Measurements from ENCODE around the gene LASP1. TPM values are rescaled to one million over a fixed set of nuclear protein-coding genes. Genes with fewer than 3 reads are reported as not detected.
A peak's percentile ranks its signal among the peaks of the same experiment; 100 is the strongest.

LASP1 gene
- total RNA-seq, 3 donors from 2014 or later, result 88.7 to 145 (median 92.8) TPM

GRCh38 chr17:38892083-38892482 is 22.2 kb downstream of the LASP1 start:
- intact Hi-C loops (cut with DNase I; ENCODE audit: low total_unique reads), result no loop called here
- Histone ChIP-seq H3K27ac (peak overlapping the region in 1 of 2 donors; percentile 43), H3K36me3 (no peaks in the 10 kb centered on the region), H3K4me3 (no peak overlapping the region), H3K9me3 (no peaks in the 10 kb centered on the region), H3K4me1 (peaks cover 17 to 18% of the 10 kb centered on the region in 2 donors), H3K27me3 (no peaks in the 10 kb centered on the region)
- TF ChIP-seq POLR2A (IDR thresholded peaks at IDR 0.05) (no peak), CTCF (IDR thresholded peaks at IDR 0.05) (no peak), POLR2AphosphoS5 (IDR thresholded peaks at IDR 0.05) (no peak)
- no peak for DNase-seq (ENCODE audit: low spot score in 2 of 2)

- Histone ChIP-seq H3K9me3 (no peaks in the 10 kb centered on the region), H3K27ac (peak overlapping the region in 1 of 2 donors; percentile 43), H3K4me1 (peaks cover 19% of the 10 kb centered on the region in 2 donors), H3K27me3 (no peaks in the 10 kb centered on the region), H3K36me3 (no peaks in the 10 kb centered on the region), H3K4me3 (no peak overlapping the region)
- intact Hi-C loops (cut with DNase I; ENCODE audit: low total_unique reads), result no loop called here
- no peak for TF ChIP-seq POLR2A (IDR thresholded peaks at IDR 0.05)
- no peak for TF ChIP-seq CTCF (IDR thresholded peaks at IDR 0.05)
- TF ChIP-seq POLR2AphosphoS5 (IDR thresholded peaks at IDR 0.05), result no peak
- no peak for DNase-seq (ENCODE audit: low spot score in 2 of 2)
These were observed 22.8 kb downstream of the LASP1 start for GRCh38 chr17:38892620-38893019.

- DNase-seq (ENCODE audit: low spot score in 2 of 2), result no peak
- Histone ChIP-seq H3K36me3 (no peaks in the 10 kb centered on the region), H3K4me3 (no peak overlapping the region)
These were observed 23.3 kb downstream of the LASP1 start for GRCh38 chr17:38893113-38893512.

GRCh38 chr17:38893607-38894006 is 23.7 kb downstream of the LASP1 start:
- H3K27ac ChIP-seq, result peak overlapping the region; percentile 64 to 85
- no peak for DNase-seq (ENCODE audit: low spot score in 2 of 2)
- H3K4me3 ChIP-seq, result peak overlapping the region in 1 of 3 donors; percentile 5
- TF ChIP-seq POLR2AphosphoS5 (IDR thresholded peaks at IDR 0.05), result no peak
- no peak for TF ChIP-seq CTCF (IDR thresholded peaks at IDR 0.05)
- TF ChIP-seq POLR2A (IDR thresholded peaks at IDR 0.05), result no peak
- H3K27me3 ChIP-seq, result no peaks in the 10 kb centered on the region
- intact Hi-C loops (cut with DNase I; ENCODE audit: low total_unique reads), result no loop called here
- no peaks in the 10 kb centered on the region for H3K9me3 ChIP-seq
- H3K4me1 ChIP-seq, result peaks cover 21 to 27% of the 10 kb centered on the region in 2 donors
- no peaks in the 10 kb centered on the region for H3K36me3 ChIP-seq

More at GRCh38 chr17:38893113-38893512, 23.3 kb downstream of the LASP1 start:
- intact Hi-C loops (cut with DNase I; ENCODE audit: low total_unique reads), result no loop called here
- Histone ChIP-seq H3K4me1 (peaks cover 21 to 22% of the 10 kb centered on the region in 2 donors), H3K9me3 (no peaks in the 10 kb centered on the region), H3K27ac (peak overlapping the region; percentile 64 to 85), H3K27me3 (no peaks in the 10 kb centered on the region)
- TF ChIP-seq POLR2AphosphoS5 (IDR thresholded peaks at IDR 0.05) (no peak), CTCF (IDR thresholded peaks at IDR 0.05) (no peak), POLR2A (IDR thresholded peaks at IDR 0.05) (no peak)

- no peaks in the 10 kb centered on the region for H3K27me3 ChIP-seq
- H3K4me3 ChIP-seq, result no peak overlapping the region
- no peaks in the 10 kb centered on the region for H3K9me3 ChIP-seq
- intact Hi-C loops (cut with DNase I; ENCODE audit: low total_unique reads), result no loop called here
- peaks cover 21 to 27% of the 10 kb centered on the region in 2 donors for H3K4me1 ChIP-seq
- DNase-seq (ENCODE audit: low spot score in 2 of 2), result no peak
- no peaks in the 10 kb centered on the region for H3K36me3 ChIP-seq
- TF ChIP-seq POLR2A (IDR thresholded peaks at IDR 0.05), result no peak
- TF ChIP-seq CTCF (IDR thresholded peaks at IDR 0.05), result no peak
- no peak for TF ChIP-seq POLR2AphosphoS5 (IDR thresholded peaks at IDR 0.05)
- peak overlapping the region; percentile 64 to 85 for H3K27ac ChIP-seq
These were observed 24.4 kb downstream of the LASP1 start for GRCh38 chr17:38894276-38894675.
